PC-9 (cell line): ENCODE results near the gene GPR17. TPM values are rescaled to one million over a fixed set of nuclear protein-coding genes. Genes with fewer than 3 reads are reported as not detected.

ENCODE experiments used
- BruUV-seq: library from RNA; stranded (reverse); fragments of 400-500 nt; replicated peaks from 2 replicates; lab custom pipeline; 2021; lab: Mats Ljungman, UMichigan
- CTCF ChIA-PET: fragments of 300-600 bp; sonication (Branson Sonifier 250); formaldehyde crosslinking; loops from one replicate; lab custom pipeline; 2022; ENCODE audit warnings: antibody characterized with exemption; lab: Charles Lee
- POLR2A ChIA-PET: fragments of 300-600 bp; sonication (Branson Sonifier 250); formaldehyde crosslinking; loops from one replicate; lab custom pipeline; 2022; ENCODE audit warnings: antibody characterized with exemption; ENCODE audit not compliant: unreplicated experiment; lab: Charles Lee
- DNase-seq, 2 experiments: peaks; one replicate each; pipeline versions ENCODE4 v3.0.0 to v3.0.0-alpha.2; 2015 to 2022; ENCODE audit warnings: mixed read lengths in 1 of 2
- H2AFZ ChIP-seq: fragments of 200-600 bp; sonication (generic); 2 replicates; pipeline ENCODE4 v1.8.1; 2017; ENCODE audit warnings: antibody characterized with exemption
- H3F3A ChIP-seq: fragments of 200-600 bp; sonication (generic); 2 replicates; pipeline ENCODE4 v1.8.1; 2017; ENCODE audit warnings: antibody characterized with exemption, mild to moderate bottlenecking, low read depth; ENCODE audit not compliant: insufficient read depth
- H3K27ac ChIP-seq: fragments of 200-600 bp; sonication (generic); 2 replicates; pipeline ENCODE4 v1.6.1; 2016; ENCODE audit warnings: mixed run types
- H3K27me3 ChIP-seq: fragments of 200-600 bp; sonication (generic); 2 replicates; pipeline ENCODE4 v1.6.1; 2016; ENCODE audit warnings: low read depth, mixed run types; ENCODE audit not compliant: insufficient read depth
- H3K36me3 ChIP-seq: fragments of 200-600 bp; sonication (generic); 2 replicates; pipeline ENCODE4 v1.6.1; 2016; ENCODE audit warnings: low read depth, mixed run types
- H3K4me1 ChIP-seq: fragments of 200-600 bp; sonication (generic); replicated peaks from 2 replicates; pipeline ENCODE4 v1.6.1; 2016; ENCODE audit warnings: mixed run types; ENCODE audit not compliant: insufficient read depth
- H3K4me2 ChIP-seq: fragments of 200-600 bp; sonication (generic); 2 replicates; pipeline ENCODE4 v1.6.1; 2017; ENCODE audit warnings: mixed run types
- H3K4me3 ChIP-seq: fragments of 200-600 bp; sonication (generic); 2 replicates; pipeline ENCODE4 v1.6.1; 2016; ENCODE audit warnings: mixed run types
- H3K79me2 ChIP-seq: fragments of 200-600 bp; sonication (generic); 2 replicates; pipeline ENCODE4 v1.6.1; 2017; ENCODE audit warnings: low read depth, mixed run types
- H3K9me2 ChIP-seq: fragments of 200-600 bp; sonication (generic); 2 replicates; pipeline ENCODE4 v1.8.1; 2017; ENCODE audit warnings: mild to moderate bottlenecking; ENCODE audit not compliant: insufficient read depth
- H3K9me3 ChIP-seq: fragments of 200-600 bp; sonication (generic); 2 replicates; pipeline ENCODE4 v1.8.1; 2016; ENCODE audit warnings: low read depth; ENCODE audit not compliant: insufficient read depth
- H4K20me1 ChIP-seq: fragments of 200-600 bp; sonication (generic); 2 replicates; pipeline ENCODE4 v1.8.1; 2017; ENCODE audit not compliant: insufficient read depth
- EZH2 ChIP-seq: fragments of 200-600 bp; sonication (generic); IDR thresholded peaks from 2 replicates; pipeline ENCODE4 v1.8.0; 2017; ENCODE audit warnings: antibody characterized with exemption, low read depth
- intact Hi-C: fragments of 100-400 bp; cut with micrococcal nuclease; formaldehyde crosslinking; loops from one replicate; pipeline ENCODE4 v1.10.0; 2022; ENCODE audit not compliant: unreplicated experiment
- total RNA-seq: library from RNA; stranded (reverse); gene quantifications from 2 replicates; pipeline ENCODE4 v1.2.3, GENCODE V29; 2021
- TF ChIP-seq, protein P1 (sequence below): fragments of 200-600 bp; sonication (generic); conservative IDR thresholded peaks from 2 replicates; pipeline ENCODE4 v1.6.1; 2017; ENCODE audit warnings: mixed run types, antibody characterized with exemption, mild to moderate bottlenecking, moderate library complexity

Gene GPR17
- total RNA-seq, 1 experiment from 2014 or later = not detected

GRCh38 chr2:127674241-127675209 is 28.6 kb downstream of the GPR17 start:
- TF ChIP-seq, protein P1, sequence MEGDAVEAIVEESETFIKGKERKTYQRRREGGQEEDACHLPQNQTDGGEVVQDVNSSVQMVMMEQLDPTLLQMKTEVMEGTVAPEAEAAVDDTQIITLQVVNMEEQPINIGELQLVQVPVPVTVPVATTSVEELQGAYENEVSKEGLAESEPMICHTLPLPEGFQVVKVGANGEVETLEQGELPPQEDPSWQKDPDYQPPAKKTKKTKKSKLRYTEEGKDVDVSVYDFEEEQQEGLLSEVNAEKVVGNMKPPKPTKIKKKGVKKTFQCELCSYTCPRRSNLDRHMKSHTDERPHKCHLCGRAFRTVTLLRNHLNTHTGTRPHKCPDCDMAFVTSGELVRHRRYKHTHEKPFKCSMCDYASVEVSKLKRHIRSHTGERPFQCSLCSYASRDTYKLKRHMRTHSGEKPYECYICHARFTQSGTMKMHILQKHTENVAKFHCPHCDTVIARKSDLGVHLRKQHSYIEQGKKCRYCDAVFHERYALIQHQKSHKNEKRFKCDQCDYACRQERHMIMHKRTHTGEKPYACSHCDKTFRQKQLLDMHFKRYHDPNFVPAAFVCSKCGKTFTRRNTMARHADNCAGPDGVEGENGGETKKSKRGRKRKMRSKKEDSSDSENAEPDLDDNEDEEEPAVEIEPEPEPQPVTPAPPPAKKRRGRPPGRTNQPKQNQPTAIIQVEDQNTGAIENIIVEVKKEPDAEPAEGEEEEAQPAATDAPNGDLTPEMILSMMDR = no peak
- TF ChIP-seq EZH2 = peak; percentile 80; the same call in 1 of the 2 replicates
- Histone ChIP-seq H3K4me1 (no peaks in the 10 kb centered on the region), H3F3A (no peaks in the 10 kb centered on the region; the same call in 1 of the 2 replicates), H3K4me3 (peak overlapping the region; percentile 35; the same call in 1 of the 2 replicates), H4K20me1 (no peaks in the 10 kb centered on the region), H3K79me2 (no peaks in the 10 kb centered on the region), H3K9me2 (no peaks in the 10 kb centered on the region), H2AFZ (no peak overlapping the region), H3K27ac (no peak overlapping the region), H3K4me2 (peak overlapping the region; percentile 57), H3K36me3 (no peaks in the 10 kb centered on the region), H3K9me3 (no peaks in the 10 kb centered on the region), H3K27me3 (peaks cover 89% of the 10 kb centered on the region)
- ChIA-PET POLR2A (interaction anchor here (0.6 kb wide), 1 partner anchor 148 kb away, joined by 7 read pairs; the partner anchor contains the start of gene IWS1), CTCF (interaction anchor here (0.7 to 1.2 kb wide), 3 partner anchors 25 to 355 kb away, joined by 4 to 8 read pairs (median 5); no protein-coding TSS in a partner anchor)
- no TSS peak for BruUV-seq
- DNase-seq = no peak
- intact Hi-C loops = no loop called here

DNA sequence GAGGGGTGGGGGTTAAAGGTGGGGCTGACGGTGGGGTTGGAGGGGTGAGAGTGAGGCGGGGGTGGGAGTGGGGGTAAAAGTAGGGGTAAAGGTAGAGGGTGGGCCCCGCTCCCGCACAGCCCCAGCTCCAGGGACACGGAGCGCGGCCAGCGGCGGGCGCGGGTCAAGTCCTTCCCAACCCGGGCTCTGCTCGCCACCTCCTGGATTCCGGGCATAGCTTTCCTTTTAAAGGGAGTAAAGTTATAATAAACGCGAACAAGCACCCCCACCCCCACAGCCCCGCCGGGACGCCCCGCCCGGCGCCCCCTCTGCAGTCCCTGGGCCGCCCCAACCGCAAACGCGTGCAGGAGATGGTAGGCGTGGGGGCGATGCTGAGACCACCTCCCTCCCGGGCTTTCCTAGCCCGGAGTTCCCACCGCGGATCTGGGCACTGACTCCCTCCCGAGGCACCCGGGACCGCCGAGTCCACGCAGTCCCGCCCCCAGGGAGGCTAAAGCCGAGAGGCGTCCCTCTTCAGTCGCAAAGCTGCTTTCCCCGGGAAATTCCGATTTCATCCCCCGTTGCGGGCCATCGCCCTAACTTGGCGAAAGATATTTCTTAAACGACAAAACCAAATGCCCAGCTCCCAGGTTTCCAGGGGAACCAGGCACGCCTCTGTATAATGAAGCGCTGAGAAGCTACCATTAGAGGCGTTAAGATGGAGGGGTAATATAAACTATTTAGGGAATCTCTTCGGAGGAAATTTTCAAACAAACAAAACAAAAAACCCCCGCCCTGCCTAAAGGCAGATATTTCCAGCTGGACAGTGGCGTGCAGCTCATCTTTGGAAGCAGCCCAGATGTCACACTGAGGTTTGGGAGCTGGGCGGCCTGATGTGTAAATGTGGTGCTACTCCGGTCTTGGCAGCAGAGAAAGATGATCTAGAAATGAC is 29.6 kb downstream of the GPR17 start, which contains the start of gene LIMS2:
TSS of gene LIMS2 (minus strand) at position 200 of the 931 bp plus-strand sequence. CDS start 506 bp downstream, outside the sequence.
- H3K36me3 ChIP-seq = no peaks in the 10 kb centered on the region
- no TSS peak for BruUV-seq
- H3K4me1 ChIP-seq = no peaks in the 10 kb centered on the region
- H3K9me2 ChIP-seq = no peaks in the 10 kb centered on the region
- no peaks in the 10 kb centered on the region; the same call in 1 of the 2 replicates for H3F3A ChIP-seq
- no peaks in the 10 kb centered on the region for H3K9me3 ChIP-seq
- intact Hi-C loops = no loop called here
- TF ChIP-seq, protein P1 = no peak
- 0 out of 2 replicates have a peak, but pooled peaks have one; percentile 83 for TF ChIP-seq EZH2
- peak within 1 kb of the TSS; percentile 35; the same call in 1 of the 2 replicates for H3K4me3 ChIP-seq
- H3K4me2 ChIP-seq = peak within 1 kb of the TSS; percentile 57
- CTCF ChIA-PET = interaction anchor here (0.5 to 1.2 kb wide), 3 partner anchors 26 to 498 kb away, joined by 4 to 7 read pairs (median 5); no protein-coding TSS in a partner anchor
- H3K79me2 ChIP-seq = no peaks in the 10 kb centered on the region
- POLR2A ChIA-PET = interaction anchor here (0.6 kb wide), 3 partner anchors 33 to 287 kb away, joined by 4 to 7 read pairs (median 5); partner anchors contain the start of gene IWS1
- peak in 1 of 2 experiments; percentile 44 for DNase-seq
- no peak within 1 kb of the TSS for H2AFZ ChIP-seq
- H3K27me3 ChIP-seq = peaks cover 78% of the 10 kb centered on the region
- H4K20me1 ChIP-seq = no peaks in the 10 kb centered on the region
- no peak within 1 kb of the TSS for H3K27ac ChIP-seq
